ENCODE data around the gene CDC27.

CDC27 gene

DNA sequence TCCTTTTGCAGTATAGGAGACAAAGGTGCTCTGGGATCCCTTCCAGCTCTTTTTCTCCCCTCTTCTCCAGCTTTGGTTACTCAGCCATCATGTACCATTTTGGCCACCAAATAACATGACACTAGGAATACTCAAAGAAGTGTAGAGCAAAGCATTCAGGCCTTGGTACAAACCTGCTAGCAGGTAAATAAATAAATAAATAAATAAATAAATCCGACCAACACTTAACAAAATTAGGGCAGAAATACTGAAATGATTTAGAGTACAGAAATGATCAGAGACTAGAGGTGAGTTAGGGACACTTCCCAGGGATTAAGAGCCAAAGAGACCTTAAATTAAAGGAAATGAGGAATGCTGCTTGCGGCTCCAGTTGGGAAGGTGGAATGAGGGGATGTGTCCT, 46.8 kb upstream of the CDC27 start:
- no peaks in the 10 kb centered on the region for H4K20me1 ChIP-seq (ENCODE audit: control insufficient read depth, insufficient read depth, low read depth, low read length)
- H3K79me2 ChIP-seq (ENCODE audit: control insufficient read depth, low read length): no peaks in the 10 kb centered on the region
- TF ChIP-seq, protein P1, sequence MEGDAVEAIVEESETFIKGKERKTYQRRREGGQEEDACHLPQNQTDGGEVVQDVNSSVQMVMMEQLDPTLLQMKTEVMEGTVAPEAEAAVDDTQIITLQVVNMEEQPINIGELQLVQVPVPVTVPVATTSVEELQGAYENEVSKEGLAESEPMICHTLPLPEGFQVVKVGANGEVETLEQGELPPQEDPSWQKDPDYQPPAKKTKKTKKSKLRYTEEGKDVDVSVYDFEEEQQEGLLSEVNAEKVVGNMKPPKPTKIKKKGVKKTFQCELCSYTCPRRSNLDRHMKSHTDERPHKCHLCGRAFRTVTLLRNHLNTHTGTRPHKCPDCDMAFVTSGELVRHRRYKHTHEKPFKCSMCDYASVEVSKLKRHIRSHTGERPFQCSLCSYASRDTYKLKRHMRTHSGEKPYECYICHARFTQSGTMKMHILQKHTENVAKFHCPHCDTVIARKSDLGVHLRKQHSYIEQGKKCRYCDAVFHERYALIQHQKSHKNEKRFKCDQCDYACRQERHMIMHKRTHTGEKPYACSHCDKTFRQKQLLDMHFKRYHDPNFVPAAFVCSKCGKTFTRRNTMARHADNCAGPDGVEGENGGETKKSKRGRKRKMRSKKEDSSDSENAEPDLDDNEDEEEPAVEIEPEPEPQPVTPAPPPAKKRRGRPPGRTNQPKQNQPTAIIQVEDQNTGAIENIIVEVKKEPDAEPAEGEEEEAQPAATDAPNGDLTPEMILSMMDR (IDR thresholded peaks at IDR 0.05; ENCODE audit: low read depth, low read length, poor library complexity, severe bottlenecking): no peak
- no peak for TF ChIP-seq EZH2phosphoT487 (IDR thresholded peaks at IDR 0.05; ENCODE audit: borderline replicate concordance, low read length)
- H3K9me2 ChIP-seq (replicated peaks; ENCODE audit: control insufficient read depth, low read length): no peaks in the 10 kb centered on the region
- no peaks in the 10 kb centered on the region for H3K36me3 ChIP-seq (ENCODE audit: control insufficient read depth, low read length)
- no peak overlapping the region for H3K4me3 ChIP-seq (ENCODE audit: low read length)
- no peak overlapping the region for H3K27ac ChIP-seq (ENCODE audit: low read depth, low read length)
- peaks cover 4% of the 10 kb centered on the region; the same call in 1 of the 2 replicates for H3F3A ChIP-seq (ENCODE audit: control insufficient read depth, insufficient read depth)
- no peaks in the 10 kb centered on the region; the same call in 1 of the 2 replicates for H3K27me3 ChIP-seq (ENCODE audit: control insufficient read depth, low read length)
- H3K4me2 ChIP-seq (ENCODE audit: low read length): no peak overlapping the region
- peaks cover 20% of the 10 kb centered on the region for H3K9me3 ChIP-seq (ENCODE audit: control insufficient read depth, insufficient read depth, low read length)
- H3K4me1 ChIP-seq (ENCODE audit: control insufficient read depth, low read length): peaks cover 21% of the 10 kb centered on the region

DNA sequence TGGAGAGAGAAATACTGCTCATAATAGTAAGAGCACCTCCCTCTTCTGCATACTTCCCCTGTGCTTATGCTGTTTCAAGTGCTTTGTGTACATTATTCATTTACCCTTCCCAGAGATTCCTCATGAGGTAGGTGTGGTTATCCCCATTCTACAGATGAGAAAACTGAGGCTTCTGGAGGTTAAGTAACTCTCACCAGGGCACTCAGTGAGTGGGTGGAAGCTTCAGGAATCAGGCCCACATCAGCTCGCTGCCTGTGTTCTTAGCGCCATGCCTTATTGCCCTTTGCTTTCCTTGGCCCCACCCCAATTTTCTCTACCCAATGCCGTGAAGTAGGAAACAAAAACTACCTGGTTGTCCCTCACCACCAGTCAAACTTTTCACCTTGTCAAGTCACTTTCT, 46.4 kb upstream of the CDC27 start:
- Histone ChIP-seq H3K9me2 (replicated peaks; ENCODE audit: control insufficient read depth, low read length) (no peaks in the 10 kb centered on the region), H3K27me3 (ENCODE audit: control insufficient read depth, low read length) (peaks cover 2% of the 10 kb centered on the region; the same call in 1 of the 2 replicates), H3K36me3 (ENCODE audit: control insufficient read depth, low read length) (no peaks in the 10 kb centered on the region), H3K27ac (ENCODE audit: low read depth, low read length) (no peak overlapping the region), H3K79me2 (ENCODE audit: control insufficient read depth, low read length) (no peaks in the 10 kb centered on the region), H4K20me1 (ENCODE audit: control insufficient read depth, insufficient read depth, low read depth, low read length) (no peaks in the 10 kb centered on the region), H3K9me3 (ENCODE audit: control insufficient read depth, insufficient read depth, low read length) (peaks cover 20% of the 10 kb centered on the region), H3K4me2 (ENCODE audit: low read length) (no peak overlapping the region), H3F3A (ENCODE audit: control insufficient read depth, insufficient read depth) (peaks cover 4% of the 10 kb centered on the region; the same call in 1 of the 2 replicates), H3K4me1 (ENCODE audit: control insufficient read depth, low read length) (peaks cover 24% of the 10 kb centered on the region), H3K4me3 (ENCODE audit: low read length) (no peak overlapping the region)
- TF ChIP-seq, protein P1 (IDR thresholded peaks at IDR 0.05; ENCODE audit: low read depth, low read length, poor library complexity, severe bottlenecking): no peak
- TF ChIP-seq EZH2phosphoT487 (IDR thresholded peaks at IDR 0.05; ENCODE audit: borderline replicate concordance, low read length): no peak

DNA sequence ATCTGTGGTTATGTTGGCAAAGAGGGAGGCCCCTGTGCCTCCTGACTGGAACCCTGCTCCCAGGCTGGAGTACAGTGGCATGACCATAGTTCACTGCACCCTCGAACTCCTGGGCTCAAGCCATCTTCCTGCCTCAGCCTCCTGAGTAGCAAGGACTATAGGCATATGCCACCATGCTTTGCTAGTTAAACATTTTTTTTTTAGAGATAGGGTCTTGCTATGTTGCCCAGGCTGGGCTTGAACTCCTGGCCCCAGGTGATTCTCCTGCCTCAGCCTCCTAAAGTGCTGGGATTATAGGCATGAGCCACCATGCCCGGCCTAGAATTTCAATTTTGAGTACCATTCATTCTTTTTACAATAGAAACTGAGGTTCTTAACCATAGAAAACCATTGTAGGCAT, 43.4 kb upstream of the CDC27 start:
- H3K27me3 ChIP-seq (ENCODE audit: control insufficient read depth, low read length): peaks cover 8% of the 10 kb centered on the region; the same call in 1 of the 2 replicates
- H3K27ac ChIP-seq (ENCODE audit: low read depth, low read length): no peak overlapping the region
- no peak overlapping the region for H3K4me2 ChIP-seq (ENCODE audit: low read length)
- no peaks in the 10 kb centered on the region for H3K79me2 ChIP-seq (ENCODE audit: control insufficient read depth, low read length)
- no peaks in the 10 kb centered on the region for H4K20me1 ChIP-seq (ENCODE audit: control insufficient read depth, insufficient read depth, low read depth, low read length)
- peaks cover 25% of the 10 kb centered on the region for H3K4me1 ChIP-seq (ENCODE audit: control insufficient read depth, low read length)
- H3K9me3 ChIP-seq (ENCODE audit: control insufficient read depth, insufficient read depth, low read length): peaks cover 14% of the 10 kb centered on the region
- no peak overlapping the region for H3K4me3 ChIP-seq (ENCODE audit: low read length)
- H3F3A ChIP-seq (ENCODE audit: control insufficient read depth, insufficient read depth): peaks cover 4% of the 10 kb centered on the region; the same call in 1 of the 2 replicates
- TF ChIP-seq, protein P1 (IDR thresholded peaks at IDR 0.05; ENCODE audit: low read depth, low read length, poor library complexity, severe bottlenecking): no peak
- TF ChIP-seq EZH2phosphoT487 (IDR thresholded peaks at IDR 0.05; ENCODE audit: borderline replicate concordance, low read length): no peak
- H3K36me3 ChIP-seq (ENCODE audit: control insufficient read depth, low read length): no peaks in the 10 kb centered on the region
- no peaks in the 10 kb centered on the region for H3K9me2 ChIP-seq (replicated peaks; ENCODE audit: control insufficient read depth, low read length)
